NCI-H146 treated with DMSO at 0.1 percent for 48 hours (cell line): ENCODE data around the gene MAZ.

Source experiments
- DNase-seq: peaks from one replicate; lab custom pipeline; 2025; ENCODE audit not compliant: unreplicated experiment; lab: John Stamatoyannopoulos, UW

The MAZ gene

DNA sequence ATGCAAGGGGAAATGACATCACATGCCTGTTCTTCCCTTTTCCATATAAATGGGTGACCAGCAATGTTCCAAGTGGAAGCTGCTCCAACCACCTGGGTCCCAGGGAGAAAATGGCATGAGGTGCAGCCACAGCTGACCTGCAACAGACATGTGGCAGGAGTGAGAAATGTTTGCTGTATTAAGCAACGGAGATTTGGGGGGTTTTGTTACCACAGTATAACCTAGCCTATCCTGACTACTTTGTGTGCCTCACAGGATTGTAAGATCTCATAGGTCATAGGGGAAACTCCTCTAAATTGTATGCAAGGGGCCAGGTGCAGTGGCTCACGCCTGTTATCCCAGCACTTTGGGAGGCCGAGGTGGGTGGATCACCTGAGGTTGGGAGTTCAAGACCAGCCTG, 44.7 kb downstream of the MAZ start:
- no peak for DNase-seq

DNA sequence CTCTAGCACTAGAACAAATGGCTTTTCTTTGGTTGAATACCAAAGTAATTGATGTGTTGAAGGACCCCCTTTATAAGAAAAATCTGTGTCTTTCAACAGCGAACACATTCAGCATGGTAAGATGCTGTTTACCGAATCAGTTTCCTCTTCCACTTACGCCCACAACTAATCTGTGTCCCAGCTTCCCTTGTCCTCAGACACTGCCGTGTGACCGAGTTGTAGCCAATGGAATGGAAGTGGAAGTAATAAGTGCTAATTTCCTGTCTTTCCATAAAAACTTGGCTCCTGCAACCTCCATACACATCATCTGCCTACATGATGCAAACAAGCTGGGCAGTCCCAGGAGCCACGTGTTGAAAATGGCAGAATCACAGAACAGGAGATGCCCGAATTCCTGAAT, 46.3 kb downstream of the MAZ start:
- DNase-seq = no peak

DNA sequence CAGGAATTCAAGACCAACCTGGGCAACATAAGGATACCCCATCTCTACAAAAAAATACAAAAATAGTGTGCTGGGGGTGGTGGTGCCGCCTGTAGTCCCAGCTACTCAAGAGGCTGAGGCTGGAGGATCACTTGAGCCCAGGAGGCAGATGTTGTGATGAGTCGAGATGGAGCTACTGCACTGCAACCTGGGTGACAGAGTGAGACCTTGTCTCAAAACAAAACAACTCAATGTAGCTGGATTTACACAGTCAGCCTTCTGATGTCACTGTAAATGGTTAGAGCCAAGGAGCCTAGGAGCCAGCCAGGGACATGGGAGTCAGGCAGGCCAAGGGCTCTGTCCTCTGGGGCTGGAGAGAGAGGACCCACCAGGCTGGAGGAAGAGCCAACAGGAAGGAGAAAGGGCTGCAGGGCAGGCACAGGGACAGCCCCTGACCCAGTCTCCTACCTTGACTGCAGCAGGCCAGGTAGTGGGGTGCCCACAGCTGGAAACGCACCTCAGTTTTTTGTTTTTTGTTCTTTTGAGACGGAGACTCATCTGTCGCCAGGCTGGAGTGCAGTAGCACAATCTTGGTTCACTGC, 48.3 kb downstream of the MAZ start:
- DNase-seq = no peak

GRCh38 chr16:29857133-29857760, 50.9 kb downstream of the MAZ start:
- no peak for DNase-seq

DNA sequence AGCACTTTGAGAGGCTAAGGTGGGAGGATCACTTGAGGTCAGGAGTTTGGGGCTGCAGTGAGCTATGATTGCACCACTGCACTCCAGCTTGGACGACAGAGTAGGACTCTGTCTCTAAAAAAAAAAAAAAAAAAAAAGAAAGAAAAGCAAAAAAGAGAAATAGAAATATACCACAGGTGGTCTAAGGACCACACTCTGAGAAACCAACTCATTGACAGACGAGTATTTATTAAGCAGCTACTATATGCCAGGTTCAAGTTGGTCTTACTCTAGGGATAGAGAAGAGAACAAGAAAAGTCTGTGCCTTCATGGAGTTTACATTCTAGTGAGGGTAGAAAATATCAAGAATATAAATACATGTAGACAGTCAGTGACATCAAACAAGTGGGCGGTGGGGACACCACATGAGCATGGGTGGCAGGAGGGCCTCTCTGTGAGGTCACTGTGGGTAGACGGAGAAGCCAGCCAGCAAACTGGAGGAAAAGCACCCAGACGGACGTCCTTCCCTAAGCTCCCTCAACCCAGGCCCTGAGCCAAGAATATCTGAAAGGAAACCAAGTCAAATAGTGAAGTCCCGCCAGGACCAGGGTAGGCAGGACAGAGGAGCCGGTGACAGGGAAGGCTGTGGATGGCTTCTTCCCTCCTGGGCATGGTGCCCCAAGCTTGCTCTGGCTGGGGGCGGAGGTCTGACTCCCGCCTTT, 52.0 kb downstream of the MAZ start:
- DNase-seq = no peak

DNA sequence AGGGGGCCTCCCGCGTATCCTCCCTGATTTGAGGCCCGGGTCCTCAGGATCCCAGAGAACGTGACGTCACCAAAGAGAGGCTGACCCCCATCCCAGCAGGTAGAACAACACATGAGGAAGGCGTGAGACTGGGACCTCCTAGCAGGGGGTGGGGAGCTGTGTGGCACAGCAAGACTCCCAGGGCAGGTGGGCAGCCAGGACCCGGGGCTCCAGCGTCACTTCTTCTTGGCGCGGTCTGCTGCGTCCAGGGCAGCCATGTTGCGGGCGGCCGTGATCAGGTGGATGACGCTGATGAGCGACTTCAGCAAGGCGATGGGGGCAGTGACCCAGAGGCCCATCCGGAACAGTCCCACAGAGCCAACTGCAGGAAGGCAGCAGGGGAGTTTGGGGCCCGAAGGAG, 52.6 kb downstream of the MAZ start:
- no peak for DNase-seq

GRCh38 chr16:29860218-29860617, 53.9 kb downstream of the MAZ start:
- no peak for DNase-seq
